Measurements from ENCODE around the gene TNIK. TPM values are rescaled to one million over a fixed set of nuclear protein-coding genes. Genes with fewer than 3 reads are reported as not detected.
A peak's percentile ranks its signal among the peaks of the same experiment; 100 is the strongest.

Gene TNIK
- total and polyA plus RNA-seq, 4 donors: 3.7 to 9.8 (median 5.2) TPM

DNA sequence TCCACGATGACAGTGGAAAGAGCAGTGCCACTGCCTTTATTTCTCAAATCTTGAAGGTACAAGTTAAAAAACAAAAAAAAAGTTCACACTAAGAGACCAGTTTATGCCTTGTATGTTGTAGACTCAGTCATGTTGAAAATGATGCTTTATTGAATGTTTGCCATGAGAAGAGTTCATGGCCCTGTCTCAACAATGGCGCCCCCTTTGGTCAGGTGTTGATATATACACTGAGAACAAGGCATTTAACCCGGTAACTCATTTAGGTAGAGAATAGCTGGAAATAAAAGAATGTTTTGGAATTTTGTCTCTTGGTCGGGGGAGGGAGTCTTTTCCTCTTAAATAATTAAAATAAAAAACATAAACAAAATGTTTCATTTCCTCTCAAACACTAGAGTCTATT lies 288.1 kb downstream of the TNIK start:
- TF ChIP-seq HNF4A (conservative IDR thresholded peaks at IDR 0.05) (no peak), JUND (IDR thresholded peaks at IDR 0.05) (no peak), TAF1 (conservative IDR thresholded peaks at IDR 0.05) (no peak), RAD21 (IDR thresholded peaks at IDR 0.05) (no peak), SP1 (IDR thresholded peaks at IDR 0.05) (no peak)
- TF ChIP-seq, protein P1, sequence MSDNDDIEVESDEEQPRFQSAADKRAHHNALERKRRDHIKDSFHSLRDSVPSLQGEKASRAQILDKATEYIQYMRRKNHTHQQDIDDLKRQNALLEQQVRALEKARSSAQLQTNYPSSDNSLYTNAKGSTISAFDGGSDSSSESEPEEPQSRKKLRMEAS (IDR thresholded peaks at IDR 0.05): no peak
- Histone ChIP-seq H3K4me3 (ENCODE audit: low read depth in 1 of 3, low read length in 3 of 3) (no peak overlapping the region), H3K36me3 (ENCODE audit: control insufficient read depth in 4 of 4, insufficient read depth in 3 of 4, low read depth in 1 of 4, low read length in 3 of 4) (peaks cover 0 to 2% (median 0%) of the 10 kb centered on the region in 4 donors), H3K4me1 (ENCODE audit: control insufficient read depth in 4 of 4, insufficient read depth in 4 of 4, low read length in 3 of 4) (peaks cover 0 to 24% (median 10%) of the 10 kb centered on the region in 4 donors), H3K9me3 (ENCODE audit: control insufficient read depth in 4 of 4, low read length in 3 of 4) (no peaks in the 10 kb centered on the region), H3K9ac (ENCODE audit: low read depth in 1 of 2, low read length in 2 of 2) (no peak overlapping the region), H3K27me3 (ENCODE audit: control insufficient read depth in 4 of 4, insufficient read depth in 4 of 4, low read length in 3 of 4) (no peaks in the 10 kb centered on the region), H3K27ac (ENCODE audit: low read depth in 1 of 2, low read length in 2 of 2) (no peak overlapping the region)
- WGBS: 89% methylated on average over 4 of the region's 4 CpGs
- no peak for DNase-seq (ENCODE audit: low spot score)

GRCh38 chr3:171169866-171170265 lies 290.3 kb downstream of the TNIK start:
- peaks cover 0 to 24% (median 10%) of the 10 kb centered on the region in 4 donors for H3K4me1 ChIP-seq (ENCODE audit: control insufficient read depth in 4 of 4, insufficient read depth in 4 of 4, low read length in 3 of 4)
- H3K9ac ChIP-seq (ENCODE audit: low read depth in 1 of 2, low read length in 2 of 2): peak overlapping the region in 1 of 2 donors; percentile 9
- peaks cover 0 to 3% (median 0%) of the 10 kb centered on the region in 4 donors for H3K36me3 ChIP-seq (ENCODE audit: control insufficient read depth in 4 of 4, insufficient read depth in 3 of 4, low read depth in 1 of 4, low read length in 3 of 4)
- H3K9me3 ChIP-seq (ENCODE audit: control insufficient read depth in 4 of 4, low read length in 3 of 4): no peaks in the 10 kb centered on the region
- TF ChIP-seq, protein P2, sequence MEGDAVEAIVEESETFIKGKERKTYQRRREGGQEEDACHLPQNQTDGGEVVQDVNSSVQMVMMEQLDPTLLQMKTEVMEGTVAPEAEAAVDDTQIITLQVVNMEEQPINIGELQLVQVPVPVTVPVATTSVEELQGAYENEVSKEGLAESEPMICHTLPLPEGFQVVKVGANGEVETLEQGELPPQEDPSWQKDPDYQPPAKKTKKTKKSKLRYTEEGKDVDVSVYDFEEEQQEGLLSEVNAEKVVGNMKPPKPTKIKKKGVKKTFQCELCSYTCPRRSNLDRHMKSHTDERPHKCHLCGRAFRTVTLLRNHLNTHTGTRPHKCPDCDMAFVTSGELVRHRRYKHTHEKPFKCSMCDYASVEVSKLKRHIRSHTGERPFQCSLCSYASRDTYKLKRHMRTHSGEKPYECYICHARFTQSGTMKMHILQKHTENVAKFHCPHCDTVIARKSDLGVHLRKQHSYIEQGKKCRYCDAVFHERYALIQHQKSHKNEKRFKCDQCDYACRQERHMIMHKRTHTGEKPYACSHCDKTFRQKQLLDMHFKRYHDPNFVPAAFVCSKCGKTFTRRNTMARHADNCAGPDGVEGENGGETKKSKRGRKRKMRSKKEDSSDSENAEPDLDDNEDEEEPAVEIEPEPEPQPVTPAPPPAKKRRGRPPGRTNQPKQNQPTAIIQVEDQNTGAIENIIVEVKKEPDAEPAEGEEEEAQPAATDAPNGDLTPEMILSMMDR (IDR thresholded peaks at IDR 0.05; ENCODE audit: low read depth, low read length, missing input control): no peak
- TF ChIP-seq JUND (IDR thresholded peaks at IDR 0.05): no peak
- no peak for TF ChIP-seq GABPA (IDR thresholded peaks at IDR 0.05 in 1 of 2, conservative IDR thresholded peaks at IDR 0.05 in 1 of 2)
- no peak for TF ChIP-seq HNF4G (IDR thresholded peaks at IDR 0.05)
- no peak for TF ChIP-seq FOXA1 (IDR thresholded peaks at IDR 0.05)
- H3K4me3 ChIP-seq (ENCODE audit: low read depth in 1 of 3, low read length in 3 of 3): no peak overlapping the region
- no peak overlapping the region for H3K27ac ChIP-seq (ENCODE audit: low read depth in 1 of 2, low read length in 2 of 2)
- WGBS: 56% methylated on average over 1 of the region's 1 CpG
- no peaks in the 10 kb centered on the region for H3K27me3 ChIP-seq (ENCODE audit: control insufficient read depth in 4 of 4, insufficient read depth in 4 of 4, low read length in 3 of 4)
- DNase-seq (ENCODE audit: low spot score): no peak

GRCh38 chr3:171169443-171169842 lies 290.8 kb downstream of the TNIK start:
- Histone ChIP-seq H3K27ac (ENCODE audit: low read depth in 1 of 2, low read length in 2 of 2) (no peak overlapping the region), H3K36me3 (ENCODE audit: control insufficient read depth in 4 of 4, insufficient read depth in 3 of 4, low read depth in 1 of 4, low read length in 3 of 4) (peaks cover 0 to 3% (median 0%) of the 10 kb centered on the region in 4 donors), H3K27me3 (ENCODE audit: control insufficient read depth in 4 of 4, insufficient read depth in 4 of 4, low read length in 3 of 4) (no peaks in the 10 kb centered on the region), H3K9me3 (ENCODE audit: control insufficient read depth in 4 of 4, low read length in 3 of 4) (no peaks in the 10 kb centered on the region), H3K4me3 (ENCODE audit: low read depth in 1 of 3, low read length in 3 of 3) (no peak overlapping the region), H3K9ac (ENCODE audit: low read depth in 1 of 2, low read length in 2 of 2) (no peak overlapping the region), H3K4me1 (ENCODE audit: control insufficient read depth in 4 of 4, insufficient read depth in 4 of 4, low read length in 3 of 4) (peaks cover 0 to 24% (median 10%) of the 10 kb centered on the region in 4 donors)
- DNase-seq (ENCODE audit: low spot score): no peak
- 75% methylated on average over 2 of the region's 2 CpGs for WGBS
- TF ChIP-seq FOXA2 (IDR thresholded peaks at IDR 0.05) (no peak), FOXA1 (IDR thresholded peaks at IDR 0.05) (no peak), HNF4G (IDR thresholded peaks at IDR 0.05) (no peak), TAF1 (conservative IDR thresholded peaks at IDR 0.05) (no peak)
- TF ChIP-seq, protein P3, sequence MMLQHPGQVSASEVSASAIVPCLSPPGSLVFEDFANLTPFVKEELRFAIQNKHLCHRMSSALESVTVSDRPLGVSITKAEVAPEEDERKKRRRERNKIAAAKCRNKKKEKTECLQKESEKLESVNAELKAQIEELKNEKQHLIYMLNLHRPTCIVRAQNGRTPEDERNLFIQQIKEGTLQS (IDR thresholded peaks at IDR 0.05): no peak
- TF ChIP-seq, protein P1 (IDR thresholded peaks at IDR 0.05): no peak
- TF ChIP-seq, protein P2 (IDR thresholded peaks at IDR 0.05; ENCODE audit: low read depth, low read length, missing input control): no peak
